Frontal cortex (tissue), 4 donors: Measurements from ENCODE around the gene FIG4. TPM values are rescaled to one million over a fixed set of nuclear protein-coding genes. Genes with fewer than 3 reads are reported as not detected.
"Not testable (repeated sequence)": the region's sequence is repeated elsewhere in the genome, so short reads cannot be mapped to it uniquely, and the experiment has no call there.

Experiments
- DNase-seq, 2 donors: peaks; one replicate each; pipeline ENCODE4 v3.0.0; 2012; ENCODE audit warnings: low spot score in 2 of 2
- FAIRE-seq: peaks from 2 replicates; lab custom pipeline; 2012; peaks lifted over from hg19 to GRCh38; lab: Jason Lieb, UNC
- total RNA-seq: library from RNA; depleted of rRNA; stranded (reverse); fragments of >200 nt; gene quantifications from one replicate; pipeline ENCODE4 v1.2.3, GENCODE V29; 2014
- donor health status: control.
- donor health status: control.
- donor health status: control.

FIG4 gene
- total RNA-seq, 1 donor from 2014 or later: 67.7 TPM

GRCh38 chr6:109743739-109744138 lies 52.6 kb downstream of the FIG4 start:
- FAIRE-seq: no peak
- no peak for DNase-seq

DNA sequence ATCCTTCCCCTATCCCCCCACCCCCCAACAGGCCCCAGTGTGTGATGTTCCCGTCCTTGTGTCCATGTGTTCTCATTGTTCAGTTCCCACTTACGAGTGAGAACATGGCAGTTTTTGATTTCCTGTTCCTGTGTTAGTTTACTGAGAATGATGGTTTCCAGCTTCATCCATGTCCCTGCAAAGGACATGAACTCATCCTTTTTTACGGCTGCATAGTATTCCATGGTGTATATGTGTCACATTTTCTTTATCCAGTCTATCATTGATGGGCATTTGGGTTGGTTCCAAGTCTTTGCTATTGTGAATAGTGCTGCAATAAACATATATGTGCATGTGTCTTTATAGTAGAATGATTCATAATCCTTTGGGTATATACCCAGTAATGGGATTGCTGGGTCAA lies 53.7 kb downstream of the FIG4 start:
- FAIRE-seq, DNase-seq: not testable (repeated sequence)

DNA sequence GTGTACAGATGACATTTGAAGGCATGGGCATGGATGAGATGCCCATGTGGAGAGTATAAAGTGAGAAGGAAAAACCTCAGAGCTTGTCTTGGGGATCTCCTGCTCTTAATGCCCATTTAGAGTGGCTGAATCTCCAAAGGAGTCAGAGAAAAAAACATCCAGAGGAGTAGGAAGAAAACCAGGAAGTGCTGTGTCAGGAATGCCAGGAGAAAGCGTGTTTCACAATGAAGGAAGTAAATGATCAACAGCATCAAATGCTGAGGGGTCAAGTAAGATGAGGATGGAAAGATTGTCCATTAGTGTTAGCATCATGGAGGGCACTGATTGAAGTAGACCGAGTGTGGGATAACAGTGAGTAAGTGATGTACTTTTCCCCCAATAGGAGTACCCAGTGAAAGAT lies 56.1 kb downstream of the FIG4 start:
- FAIRE-seq (no peak), DNase-seq (no peak)

GRCh38 chr6:109759098-109759955 lies 68.2 kb downstream of the FIG4 start:
- FAIRE-seq: no peak
- no peak for DNase-seq

DNA sequence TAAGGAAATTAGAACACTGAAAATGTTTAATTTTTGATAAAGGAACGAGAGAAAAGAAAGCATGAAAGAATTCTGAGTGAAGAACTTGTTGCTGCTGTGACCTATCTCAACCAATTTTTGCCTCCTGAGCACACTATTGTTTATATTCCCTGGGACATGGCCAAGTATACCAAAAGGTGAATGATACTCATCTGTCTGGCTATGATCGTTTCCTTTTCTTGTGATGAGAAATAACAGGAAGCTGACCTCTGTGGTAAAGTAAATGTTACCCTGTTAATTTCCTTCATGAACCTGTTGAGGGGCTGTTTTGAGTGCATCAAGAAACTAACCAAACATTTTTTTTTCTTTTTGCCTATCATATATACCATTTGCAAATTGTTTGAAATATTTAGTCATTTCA lies 69.1 kb downstream of the FIG4 start:
- FAIRE-seq: no peak

GRCh38 chr6:109762166-109762565 lies 71.1 kb downstream of the FIG4 start:
- peak; percentile 21 for FAIRE-seq

More for the DNA sequence above, 69.1 kb downstream of the FIG4 start:
- no peak for DNase-seq

DNA sequence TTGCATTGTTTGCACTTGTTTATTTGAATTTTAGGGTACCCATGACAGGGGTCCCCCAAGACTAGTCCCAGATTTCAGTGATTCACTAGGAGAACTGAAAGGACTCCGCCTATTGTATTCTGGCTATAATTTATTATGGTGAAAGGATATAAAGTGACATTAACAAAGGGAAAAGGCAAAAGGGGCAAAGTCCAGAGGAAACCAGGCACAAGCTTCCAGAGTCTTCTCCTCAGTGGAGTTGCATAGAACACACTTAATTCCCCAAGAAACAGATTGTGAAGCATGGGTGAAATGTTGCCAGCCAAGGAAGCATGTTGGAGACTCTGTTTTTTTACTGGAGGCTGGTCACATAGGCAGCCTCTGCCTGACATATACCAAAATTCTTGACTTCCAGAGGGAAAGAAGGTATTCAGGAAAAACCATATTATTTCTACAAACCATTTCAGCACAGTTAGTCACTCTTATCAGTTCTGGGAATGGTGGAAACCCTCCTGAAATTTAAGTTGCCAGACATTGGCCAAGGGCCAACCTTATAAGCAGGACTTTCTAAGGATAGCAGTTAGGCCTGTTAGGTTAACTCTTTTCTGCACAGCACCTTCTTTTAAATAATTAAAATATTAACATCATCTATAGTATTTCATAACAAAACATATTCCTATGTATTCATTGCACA lies 71.8 kb downstream of the FIG4 start:
- DNase-seq (no peak), FAIRE-seq (no peak)

More at GRCh38 chr6:109762166-109762565, 71.1 kb downstream of the FIG4 start:
- no peak for DNase-seq

- FAIRE-seq: no peak
- DNase-seq: no peak
Measured at GRCh38 chr6:109766167-109766566, 75.1 kb downstream of the FIG4 start.

DNA sequence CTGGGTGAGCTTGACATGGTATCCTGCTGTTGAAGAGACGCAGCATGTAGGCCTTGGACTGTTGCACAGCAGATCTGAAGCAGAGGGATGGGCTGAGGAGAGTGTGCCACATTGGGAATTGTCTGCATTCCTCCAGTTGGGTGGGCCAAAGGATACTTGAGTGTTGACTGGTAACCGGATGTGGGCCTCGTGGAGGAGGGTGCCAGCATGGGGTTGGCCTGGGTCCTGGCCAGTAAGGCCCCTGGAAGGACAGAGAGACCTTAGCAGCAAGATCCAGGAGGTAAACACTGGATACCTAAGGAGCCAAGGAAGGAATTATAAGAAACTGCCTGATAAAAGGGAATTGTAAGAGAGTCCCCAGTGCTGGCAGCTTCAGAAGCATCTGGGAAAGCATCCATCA lies 76.9 kb downstream of the FIG4 start:
- FAIRE-seq (no peak), DNase-seq (no peak)

DNA sequence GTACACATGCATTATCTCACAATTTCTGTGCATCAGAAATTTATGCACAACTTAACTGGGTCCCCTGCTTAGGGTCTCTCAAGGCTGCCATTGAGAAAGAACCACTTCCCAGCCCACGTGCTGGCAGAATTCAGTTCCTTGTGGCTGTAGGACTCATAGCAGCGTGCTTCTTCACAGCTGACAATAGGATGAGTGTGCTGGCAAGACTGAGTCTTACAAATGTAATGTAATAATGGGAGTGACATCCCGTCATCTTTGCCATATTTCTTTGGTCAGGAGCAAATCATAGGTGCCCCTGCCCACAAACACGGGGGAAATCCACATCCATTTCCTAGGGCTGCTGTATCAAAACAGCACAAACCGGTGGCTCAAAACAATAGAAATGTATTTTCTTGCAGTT lies 77.4 kb downstream of the FIG4 start:
- FAIRE-seq: no peak
- DNase-seq: no peak

DNA sequence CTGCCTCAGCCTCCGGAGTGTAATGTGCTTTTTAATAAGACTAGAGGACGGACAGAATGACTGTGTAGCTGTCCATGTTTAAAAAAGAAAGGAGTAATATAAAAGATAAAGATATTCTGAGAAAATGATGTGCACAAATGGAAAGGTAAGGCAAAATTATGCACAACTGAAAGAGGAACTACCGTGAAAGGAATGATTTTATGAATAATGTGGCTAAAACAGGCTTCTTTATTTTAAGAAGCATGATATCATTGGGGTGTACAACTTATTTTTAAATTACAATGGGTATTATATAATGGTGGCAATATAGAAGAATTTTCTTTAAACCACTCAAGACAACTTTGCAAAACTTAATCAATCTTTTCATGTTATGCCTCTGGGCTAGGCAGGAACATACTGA lies 78.1 kb downstream of the FIG4 start:
- no peak for DNase-seq
- no peak for FAIRE-seq

DNA sequence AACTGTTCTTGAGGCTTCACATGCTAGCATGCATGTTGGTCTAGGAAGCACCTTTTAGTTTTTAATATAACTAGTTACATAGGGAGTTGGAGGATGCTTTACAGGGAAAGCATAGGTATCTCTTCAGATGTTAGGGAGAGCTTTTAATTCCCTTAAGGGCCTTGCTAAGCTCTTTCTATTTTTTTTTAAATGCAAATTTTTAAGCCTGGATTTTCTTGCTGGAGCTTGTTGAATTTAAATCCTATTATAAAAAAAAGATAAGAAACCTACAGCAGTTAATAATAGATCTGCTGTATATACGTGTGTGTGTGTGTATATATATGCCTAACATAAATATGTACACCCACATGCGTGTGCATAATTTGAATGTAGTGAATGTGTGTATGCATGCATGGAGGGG lies 79.0 kb downstream of the FIG4 start:
- FAIRE-seq: no peak
- DNase-seq: no peak

DNA sequence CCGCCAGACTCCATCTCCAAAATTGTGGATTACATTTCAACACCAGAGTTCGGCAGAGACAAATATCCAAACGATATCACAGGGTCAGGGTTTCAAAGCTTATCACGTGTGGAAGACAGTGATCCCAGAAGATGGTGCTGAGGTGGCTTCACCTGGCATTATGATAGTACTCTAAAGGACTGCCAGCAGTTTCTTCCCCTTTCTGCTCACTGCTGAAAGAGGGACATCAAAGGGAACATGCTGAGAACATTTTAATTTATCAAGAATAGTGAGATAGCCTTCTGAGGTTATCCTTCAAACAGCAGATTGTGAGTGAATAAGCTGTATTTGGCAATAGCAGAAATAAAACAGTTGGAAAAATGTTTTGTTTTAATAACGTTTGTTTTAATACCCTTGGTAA lies 79.7 kb downstream of the FIG4 start:
- DNase-seq (no peak), FAIRE-seq (no peak)

DNA sequence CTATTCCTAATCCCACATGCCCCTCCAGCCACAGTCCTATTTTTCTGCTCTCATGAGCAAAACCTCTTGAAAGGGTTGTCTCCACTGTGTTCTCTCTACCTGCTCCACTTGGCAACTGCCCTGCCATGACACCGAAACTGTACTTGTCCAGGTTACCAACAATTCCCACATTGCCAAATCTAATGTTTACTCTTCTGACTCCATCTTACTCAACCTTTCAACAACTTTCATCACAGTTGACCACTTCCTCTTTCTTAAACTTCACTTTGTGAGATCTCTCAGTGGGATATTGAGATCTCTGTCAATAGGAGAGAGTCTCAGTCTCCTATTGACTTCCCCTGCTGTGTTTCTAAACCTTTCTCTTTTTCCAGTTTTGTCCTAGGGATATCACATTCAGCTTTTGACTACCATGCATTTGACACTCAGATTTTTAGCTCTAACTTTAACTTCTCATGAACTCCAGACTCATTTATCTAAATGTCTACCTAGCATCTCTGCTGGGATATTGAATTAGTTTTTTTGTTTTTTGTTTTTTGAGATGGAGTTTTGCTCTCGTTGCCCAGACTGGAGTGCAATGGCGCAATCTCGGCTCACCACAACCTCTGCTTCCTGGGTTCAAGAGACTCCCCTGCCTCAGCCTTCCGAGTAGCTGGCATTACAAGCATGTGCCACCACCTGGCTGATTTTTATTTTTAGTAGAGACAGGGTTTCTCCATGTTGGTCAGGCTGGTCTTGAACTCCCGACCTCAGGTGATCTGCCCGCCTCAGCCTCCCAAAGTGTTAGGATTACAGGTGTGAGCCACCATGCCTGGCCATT lies 81.1 kb downstream of the FIG4 start:
- DNase-seq, FAIRE-seq: not testable (repeated sequence)

GRCh38 chr6:109772883-109773431 lies 81.9 kb downstream of the FIG4 start:
- no peak for FAIRE-seq

GRCh38 chr6:109781001-109781400 lies 89.9 kb downstream of the FIG4 start:
- DNase-seq (no peak), FAIRE-seq (no peak)

More at GRCh38 chr6:109772883-109773431, 81.9 kb downstream of the FIG4 start:
- no peak for DNase-seq

DNA sequence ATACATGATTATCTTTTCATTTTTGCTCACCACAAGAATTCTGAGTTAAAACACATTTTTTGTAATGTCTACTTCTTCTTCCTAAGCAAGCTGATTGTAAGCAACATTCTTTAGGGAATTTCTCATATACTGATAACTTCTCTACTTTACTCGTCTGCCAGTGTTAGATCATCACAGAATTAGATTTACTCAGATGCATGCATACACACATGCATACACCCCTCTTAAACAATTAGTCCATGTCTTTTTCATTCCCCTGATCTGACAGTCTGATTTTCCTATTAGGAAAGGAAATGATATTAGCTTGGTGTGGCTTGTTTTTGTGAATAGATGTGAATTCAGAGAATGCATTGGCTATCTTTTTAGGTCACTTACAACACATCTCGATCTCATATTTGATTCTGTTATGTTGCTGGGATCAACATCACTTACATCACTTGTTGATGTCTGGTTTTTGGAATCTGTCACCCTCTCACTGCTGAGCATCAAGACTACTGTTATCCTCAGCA lies 91.4 kb downstream of the FIG4 start:
- no peak for DNase-seq
- no peak for FAIRE-seq

- FAIRE-seq: no peak
Measured at GRCh38 chr6:109783250-109783986, 92.3 kb downstream of the FIG4 start.

DNA sequence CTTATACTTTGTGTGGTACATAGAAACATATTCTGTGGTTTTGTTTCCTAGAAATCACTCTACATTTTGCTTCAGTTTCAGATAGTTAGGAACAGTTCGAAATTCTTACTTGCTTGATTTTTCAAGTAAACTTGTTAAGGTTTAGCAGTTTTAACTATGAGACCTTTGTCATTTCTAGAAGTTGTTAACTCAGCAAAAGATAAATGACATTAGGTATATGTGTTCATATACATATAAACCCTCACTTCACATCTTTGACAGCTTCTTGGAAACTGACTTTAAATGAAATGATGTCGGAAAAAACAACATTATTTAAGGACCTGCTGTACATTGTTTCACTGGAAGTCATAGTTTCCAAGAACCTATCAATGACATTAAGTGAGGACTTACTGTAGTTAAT lies 96.2 kb downstream of the FIG4 start:
- DNase-seq: no peak
- FAIRE-seq: no peak

More at GRCh38 chr6:109783250-109783986, 92.3 kb downstream of the FIG4 start:
- DNase-seq: no peak
